Keratinocyte (primary cell): ENCODE results near the gene TRIM43. TPM values are rescaled to one million over a fixed set of nuclear protein-coding genes. Genes with fewer than 3 reads are reported as not detected.
"Not testable (repeated sequence)": the region's sequence is repeated elsewhere in the genome, so short reads cannot be mapped to it uniquely, and the experiment has no call there.

Experiments used
- DNase-seq: peaks from one replicate; pipeline ENCODE4 v3.0.0-alpha.2; 2011; ENCODE audit warnings: low read depth, missing footprints, low spot score
- FAIRE-seq: peaks from 2 replicates; lab custom pipeline; 2011; peaks lifted over from hg19 to GRCh38; lab: Jason Lieb, UNC
- H2AFZ ChIP-seq: 2 replicates; pipeline ENCODE4 v1.6.0; 2012; ENCODE audit warnings: low read length, control low read depth, inconsistent platforms; ENCODE audit not compliant: control insufficient read depth
- H3K27ac ChIP-seq: 2 replicates; pipeline ENCODE4 v1.5.1; 2011; ENCODE audit warnings: low read length; ENCODE audit not compliant: control insufficient read depth, insufficient read depth
- H3K27me3 ChIP-seq: 3 replicates; pipeline ENCODE4 v1.6.0; 2011; ENCODE audit warnings: low read length; ENCODE audit not compliant: control insufficient read depth, insufficient read depth; ENCODE audit errors: extremely low read depth
- H3K36me3 ChIP-seq, 2 experiments: 2 replicates in 1 of 2; 3 replicates in 1 of 2; pipeline ENCODE4 v1.5.1; 2011; ENCODE audit warnings: low read length in 2 of 2, mild to moderate bottlenecking in 1 of 2; ENCODE audit not compliant: control insufficient read depth in 2 of 2, insufficient read depth in 2 of 2; ENCODE audit errors: extremely low read depth in 1 of 2
- H3K4me1 ChIP-seq: 3 replicates; pipeline ENCODE4 v1.5.1; 2011; ENCODE audit warnings: low read length; ENCODE audit not compliant: control insufficient read depth, insufficient read depth; ENCODE audit errors: extremely low read depth
- H3K4me2 ChIP-seq: 3 replicates; pipeline ENCODE4 v1.6.0; 2011; ENCODE audit warnings: low read depth, low read length; ENCODE audit not compliant: control insufficient read depth, insufficient read depth; ENCODE audit errors: extremely low read depth
- H3K4me3 ChIP-seq, 3 experiments: fragments of 200-600 bp in 1 of 3; sonication (generic) in 1 of 3; 2 replicates in 2 of 3; 3 replicates in 1 of 3; pipeline ENCODE4 v1.5.1; 2011 to 2016; ENCODE audit warnings: low read length in 3 of 3, mild to moderate bottlenecking in 3 of 3, control low read depth in 2 of 3, inconsistent platforms in 1 of 3, low read depth in 1 of 3, mixed read lengths in 1 of 3, mixed run types in 1 of 3, moderate library complexity in 1 of 3; ENCODE audit not compliant: control insufficient read depth in 2 of 3, insufficient read depth in 2 of 3; ENCODE audit errors: extremely low read depth in 1 of 3
- H3K79me2 ChIP-seq: 2 replicates; pipeline ENCODE4 v1.6.0; 2012; ENCODE audit warnings: low read length; ENCODE audit not compliant: control insufficient read depth, insufficient read depth
- H3K9ac ChIP-seq: 3 replicates; pipeline ENCODE4 v1.6.0; 2011; ENCODE audit warnings: low read length; ENCODE audit not compliant: control insufficient read depth, insufficient read depth; ENCODE audit errors: extremely low read depth
- H3K9me1 ChIP-seq: 3 replicates; pipeline ENCODE4 v1.6.0; 2011; ENCODE audit warnings: low read length; ENCODE audit not compliant: control insufficient read depth, insufficient read depth; ENCODE audit errors: extremely low read depth
- H3K9me3 ChIP-seq: 2 replicates; pipeline ENCODE4 v1.5.1; 2012; ENCODE audit warnings: low read depth, low read length; ENCODE audit not compliant: control insufficient read depth
- H4K20me1 ChIP-seq: 3 replicates; pipeline ENCODE4 v1.6.0; 2011; ENCODE audit warnings: low read length; ENCODE audit not compliant: control insufficient read depth, insufficient read depth; ENCODE audit errors: extremely low read depth
- dilution Hi-C: fragments of 300-500 bp; cut with MboI; formaldehyde crosslinking; loops from one replicate; pipeline ENCODE4 v1.7.0; 2020; ENCODE audit warnings: low sequenced_read_pairs; ENCODE audit not compliant: extremely low pct_ligation_motif_present
- polyA plus RNA-seq, 5 experiments: library from polyadenylated mRNA; depleted of rRNA in 3 of 5; stranded (reverse) in 3 of 5; stranded (forward) in 1 of 5; unstranded in 1 of 5; fragments of >200 nt; gene quantifications; 1 replicate in 1 of 5; 2 replicates in 3 of 5; 3 replicates in 1 of 5; pipeline versions ENCODE4 v1.2.1 to v1.2.3, GENCODE V29; 2011 to 2012; ENCODE audit warnings: missing spikeins in 2 of 5, low read depth in 1 of 5, low replicate concordance in 1 of 5

The TRIM43 gene
- polyA plus RNA-seq, 1 donor (not counting 4 experiments of a cell fraction or from before 2014, with no cell fraction given) = not detected

DNA sequence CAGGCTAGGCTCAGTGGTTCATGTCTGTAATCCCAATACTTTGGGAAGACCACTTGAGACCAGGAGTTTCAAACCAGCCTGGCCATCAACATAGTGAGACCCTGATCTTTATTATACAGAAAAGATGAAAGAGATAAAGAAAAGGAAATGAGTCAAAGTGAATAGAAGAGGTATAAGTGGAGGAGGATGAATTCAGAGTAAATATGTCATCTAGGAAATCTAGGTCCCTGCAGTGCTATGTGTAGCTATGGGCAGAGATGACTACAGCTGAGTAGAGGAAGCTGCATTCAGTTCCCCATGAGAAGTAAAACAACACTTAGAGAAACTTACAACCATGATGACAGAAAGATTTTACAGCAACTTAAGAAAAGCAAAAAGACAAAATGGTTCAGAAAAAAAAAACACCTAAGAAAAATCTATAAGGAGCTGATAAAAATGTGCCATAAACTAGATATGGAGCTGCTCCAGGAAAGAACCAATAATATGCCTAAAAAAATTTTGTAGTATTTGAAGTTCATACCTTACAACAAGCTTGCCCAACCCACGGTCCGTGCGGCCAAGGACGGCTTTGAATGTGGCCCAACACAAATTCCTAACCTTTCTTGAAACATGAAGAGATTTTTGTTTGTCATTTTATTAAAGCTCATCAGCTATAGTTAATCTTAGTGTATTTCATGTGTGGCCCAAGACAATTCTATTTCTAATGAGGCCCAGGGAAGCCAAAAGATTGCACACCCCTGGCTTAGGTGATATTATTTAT is 1.8 kb upstream of the TRIM43 start:
- H3K4me3 ChIP-seq, FAIRE-seq, H3K4me2 ChIP-seq, H3K36me3 ChIP-seq, H3K9ac ChIP-seq, H2AFZ ChIP-seq, H3K4me1 ChIP-seq, DNase-seq, H3K27me3 ChIP-seq, H3K79me2 ChIP-seq, H3K27ac ChIP-seq, H3K9me1 ChIP-seq, H3K9me3 ChIP-seq, H4K20me1 ChIP-seq, dilution Hi-C loops: not testable (repeated sequence)

DNA sequence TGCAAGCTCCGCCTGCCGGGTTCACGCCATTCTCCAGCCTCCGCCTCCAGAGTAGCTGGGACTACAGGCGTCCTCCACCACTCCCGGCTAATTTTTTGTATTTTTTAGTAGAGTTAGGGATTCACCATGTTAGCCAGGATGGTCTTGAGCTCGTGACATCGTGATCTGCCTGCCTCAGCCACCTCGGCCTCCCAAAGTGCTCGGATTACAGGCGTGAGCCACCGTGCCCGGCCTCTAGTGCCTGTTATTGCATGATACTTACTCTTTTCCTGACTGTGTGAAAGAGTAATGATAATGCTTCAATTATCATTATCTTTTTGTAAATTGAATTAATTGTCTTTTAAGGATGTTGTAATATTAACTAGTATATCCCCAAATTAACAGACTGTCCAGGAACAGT is 1.2 kb downstream of the TRIM43 start:
- H3K27me3 ChIP-seq, H3K4me1 ChIP-seq, H3K4me2 ChIP-seq, H3K36me3 ChIP-seq, H3K9me3 ChIP-seq, H3K79me2 ChIP-seq, H2AFZ ChIP-seq, DNase-seq, dilution Hi-C loops, H3K4me3 ChIP-seq, FAIRE-seq, H3K9me1 ChIP-seq, H3K27ac ChIP-seq, H4K20me1 ChIP-seq, H3K9ac ChIP-seq: not testable (repeated sequence)

DNA sequence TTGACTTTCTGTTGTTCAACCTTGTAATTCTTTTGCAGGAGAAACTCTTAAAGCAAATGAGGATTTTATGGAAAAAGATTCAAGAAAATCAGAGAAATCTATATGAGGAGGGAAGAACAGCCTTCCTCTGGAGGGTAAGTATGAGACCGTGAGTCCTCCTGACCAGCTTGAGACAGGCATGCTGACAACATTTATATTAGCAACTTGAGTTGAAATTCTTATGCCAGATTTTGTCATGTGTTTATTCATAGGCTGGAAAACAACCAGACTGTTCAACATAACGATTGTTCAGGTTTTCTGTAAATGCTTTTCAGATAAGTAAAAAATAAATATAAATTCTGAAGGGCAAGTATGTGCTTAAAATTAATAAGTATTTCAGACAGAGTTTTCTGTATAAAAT is 3.2 kb downstream of the TRIM43 start:
- H3K27me3 ChIP-seq, H3K9me3 ChIP-seq, H3K4me1 ChIP-seq, H3K27ac ChIP-seq, H3K36me3 ChIP-seq, H3K79me2 ChIP-seq, H3K4me3 ChIP-seq, H3K9me1 ChIP-seq, H3K9ac ChIP-seq, H4K20me1 ChIP-seq, FAIRE-seq, dilution Hi-C loops, DNase-seq, H2AFZ ChIP-seq, H3K4me2 ChIP-seq: not testable (repeated sequence)

DNA sequence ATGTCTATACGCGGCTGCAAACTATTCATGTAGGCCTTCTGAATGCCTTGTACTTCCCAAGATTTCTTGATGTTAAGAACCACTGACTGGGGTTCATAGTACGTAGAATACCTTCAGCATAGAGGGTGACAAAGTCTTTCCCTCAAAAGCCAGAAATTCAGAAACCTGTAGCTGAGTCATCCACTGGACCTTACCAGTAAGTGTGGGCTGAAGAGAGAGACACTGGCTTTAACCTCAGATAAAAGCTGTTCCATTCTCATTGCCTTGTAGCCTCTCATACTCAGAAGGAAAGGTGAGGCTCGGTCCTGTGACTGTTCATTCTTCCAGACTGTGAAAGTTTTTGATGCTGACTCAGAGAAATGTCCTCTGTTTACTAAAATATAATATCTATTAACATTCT is 9.5 kb downstream of the TRIM43 start:
- dilution Hi-C loops, H3K9ac ChIP-seq: not testable (repeated sequence)

DNA sequence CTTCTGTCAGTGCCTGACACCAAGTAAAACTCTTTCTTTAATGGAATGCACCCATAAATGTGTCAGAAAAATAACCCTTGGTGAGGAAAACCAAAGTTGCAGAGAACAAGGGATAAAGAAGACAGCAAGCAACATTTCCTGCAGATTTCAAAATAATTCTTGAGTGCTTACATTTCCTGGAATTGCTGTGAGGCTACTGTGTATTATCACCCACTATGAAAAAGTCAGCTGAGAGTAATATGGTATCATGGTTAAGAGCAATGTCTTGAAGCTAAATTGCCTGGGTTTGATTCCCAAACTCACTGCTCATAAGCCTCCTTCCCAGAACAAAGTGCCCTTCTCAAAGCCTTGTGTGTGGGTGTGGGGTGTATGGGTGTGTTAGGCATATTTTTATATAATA is 10.3 kb downstream of the TRIM43 start:
- dilution Hi-C loops, H3K27me3 ChIP-seq, H2AFZ ChIP-seq, H3K4me2 ChIP-seq, H3K4me1 ChIP-seq, H3K9me3 ChIP-seq, H3K79me2 ChIP-seq, H3K9ac ChIP-seq, H3K9me1 ChIP-seq, H3K27ac ChIP-seq, H3K36me3 ChIP-seq, H3K4me3 ChIP-seq, H4K20me1 ChIP-seq, FAIRE-seq, DNase-seq: not testable (repeated sequence)

More for the DNA sequence above, 9.5 kb downstream of the TRIM43 start:
- not testable (repeated sequence) for H3K79me2 ChIP-seq, H4K20me1 ChIP-seq, H3K4me2 ChIP-seq, H3K4me1 ChIP-seq, FAIRE-seq, H3K27me3 ChIP-seq, H3K27ac ChIP-seq, H2AFZ ChIP-seq, H3K9me1 ChIP-seq, DNase-seq, H3K9me3 ChIP-seq, H3K4me3 ChIP-seq, H3K36me3 ChIP-seq
